Measurements from ENCODE around the gene STK32C.
"Not testable (repeated sequence)": the region's sequence is repeated elsewhere in the genome, so short reads cannot be mapped to it uniquely, and the experiment has no call there.

The STK32C gene

DNA sequence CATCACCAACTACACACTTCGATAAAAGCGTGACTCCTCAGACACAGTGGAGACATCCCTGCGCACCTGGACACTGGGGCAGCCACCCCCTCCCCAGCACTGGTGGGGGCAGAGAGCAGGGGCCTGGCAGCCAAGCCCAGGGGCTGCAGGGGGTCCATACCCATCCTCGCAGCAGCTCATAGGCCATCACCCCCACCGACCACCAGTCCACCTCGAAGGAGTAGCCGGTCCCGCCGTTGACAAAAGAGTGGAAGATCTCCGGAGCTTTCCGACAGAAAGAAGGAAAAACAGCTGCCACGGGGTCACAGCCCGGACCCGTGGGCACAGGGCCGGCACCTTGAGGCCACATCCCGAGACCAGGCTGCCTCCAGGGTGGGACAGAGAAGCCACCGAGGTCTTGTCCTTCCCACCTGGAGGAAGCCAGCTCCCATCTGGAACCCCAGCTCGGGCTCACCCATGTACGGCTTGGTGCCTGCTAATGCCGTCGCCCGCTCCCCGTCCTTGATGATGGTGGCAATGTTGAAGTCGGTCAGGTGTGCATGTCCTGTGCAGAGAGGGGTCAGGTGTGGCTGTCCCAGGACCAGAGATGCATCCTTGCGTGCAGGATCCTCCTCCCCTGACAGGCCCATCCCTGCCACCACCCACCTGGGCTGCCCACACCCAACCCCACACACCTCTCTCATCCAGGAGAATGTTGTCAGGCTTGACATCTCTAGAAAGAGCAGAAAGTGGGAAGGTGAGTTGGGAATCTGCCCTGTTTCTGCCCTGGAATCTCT lies 82.5 kb downstream of the STK32C start:
- Histone ChIP-seq H3K36me3 (ENCODE audit: insufficient read depth, low read length) (no peaks in the 10 kb centered on the region), H3K4me3 (no peak overlapping the region), H3K9me3 (ENCODE audit: low read depth, low read length) (no peaks in the 10 kb centered on the region), H3K9ac (ENCODE audit: insufficient read length) (no peak overlapping the region), H3K27ac (no peak overlapping the region)
- DNase-seq (ENCODE audit: low read depth, low spot score): no peak
- no peak for TF ChIP-seq EZH2 (IDR thresholded peaks at IDR 0.05)
- no peak for TF ChIP-seq FOXP2 (optimal IDR thresholded peaks at IDR 0.05; ENCODE audit: control extremely low read depth, extremely low read length, insufficient read depth)

DNA sequence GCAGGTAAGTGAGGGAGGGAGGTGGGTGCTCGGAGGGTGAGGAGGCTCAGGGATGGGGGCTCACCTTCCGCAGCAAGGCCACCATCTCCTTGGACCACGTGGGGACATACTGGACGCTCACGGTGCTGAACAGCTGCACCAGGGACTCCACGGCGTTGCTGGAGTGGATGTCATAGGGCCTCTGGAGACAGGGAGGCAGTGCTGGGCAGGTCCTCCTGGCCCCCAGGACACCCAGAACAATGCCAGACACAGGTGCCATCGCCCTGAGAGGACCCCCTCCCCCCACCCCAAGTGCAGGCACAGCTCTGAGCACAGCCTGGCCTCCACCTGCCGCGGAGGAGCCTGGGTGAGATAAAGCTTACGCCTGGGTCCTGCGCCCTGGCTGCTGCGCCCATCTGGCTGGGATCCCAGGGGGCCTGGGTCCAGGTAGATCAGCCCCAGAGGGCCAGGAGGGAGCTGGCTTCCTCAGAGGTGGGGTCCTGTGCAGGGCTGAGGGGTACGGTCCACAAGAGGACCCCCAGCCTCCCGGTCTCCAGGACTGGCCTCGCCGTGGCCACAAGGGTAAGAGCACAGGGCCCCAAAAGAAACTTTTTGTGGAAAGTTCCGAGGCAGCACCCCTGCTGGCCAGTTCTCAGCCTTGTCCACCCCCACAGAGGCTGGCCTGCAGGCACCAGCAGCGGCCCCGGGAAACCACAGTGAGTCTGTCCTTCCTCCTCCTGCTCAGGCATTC lies 83.2 kb downstream of the STK32C start:
- no peak overlapping the region for H3K27ac ChIP-seq
- H3K9ac ChIP-seq (ENCODE audit: insufficient read length): no peak overlapping the region
- H3K9me3 ChIP-seq (ENCODE audit: low read depth, low read length): no peaks in the 10 kb centered on the region
- no peaks in the 10 kb centered on the region for H3K36me3 ChIP-seq (ENCODE audit: insufficient read depth, low read length)
- no peak for DNase-seq (ENCODE audit: low read depth, low spot score)
- TF ChIP-seq POLR2AphosphoS5 (IDR thresholded peaks at IDR 0.05; ENCODE audit: borderline replicate concordance, low read depth, low read length) (no peak), FOXP2 (optimal IDR thresholded peaks at IDR 0.05; ENCODE audit: control extremely low read depth, extremely low read length, insufficient read depth) (no peak), EZH2 (IDR thresholded peaks at IDR 0.05) (no peak)
- H3K4me3 ChIP-seq: no peak overlapping the region

DNA sequence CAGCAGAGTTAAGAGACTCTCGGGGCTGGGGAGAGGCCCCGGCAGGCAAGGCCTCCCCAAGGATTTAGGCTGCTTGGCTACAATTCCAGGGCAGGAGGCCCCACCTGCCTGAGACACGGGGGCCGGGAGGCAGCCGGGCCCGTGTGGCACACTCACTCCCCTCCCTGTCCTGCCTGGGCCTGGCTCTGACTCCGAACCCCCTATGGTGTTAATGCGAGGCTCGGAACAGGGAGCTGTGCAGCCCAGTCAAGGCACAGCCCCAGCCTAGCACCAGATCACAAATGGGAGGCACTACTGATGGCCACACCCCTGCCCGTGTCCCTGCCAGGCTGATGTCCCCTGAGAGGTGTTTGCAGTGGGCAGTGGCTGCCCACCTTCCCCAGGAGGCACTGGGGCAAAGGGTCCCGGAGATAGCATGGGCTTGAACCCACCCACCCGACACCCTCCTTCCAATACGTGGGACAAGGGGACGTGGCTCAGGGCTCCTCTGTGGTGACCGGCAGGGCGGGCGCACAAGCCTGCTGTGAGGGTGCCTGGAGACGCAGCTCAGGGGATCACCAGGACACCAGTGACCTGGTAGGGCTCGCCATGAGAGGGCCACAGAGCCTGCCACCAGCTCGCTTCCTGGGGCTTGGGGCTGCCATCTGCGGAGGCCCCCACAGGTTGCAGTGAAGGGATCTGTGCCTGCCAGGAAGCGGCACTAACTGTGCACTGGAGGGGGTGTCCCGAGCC lies 84.0 kb downstream of the STK32C start:
- Histone ChIP-seq H3K4me3 (no peak overlapping the region), H3K36me3 (ENCODE audit: insufficient read depth, low read length) (no peaks in the 10 kb centered on the region), H3K9ac (ENCODE audit: insufficient read length) (no peak overlapping the region), H3K9me3 (ENCODE audit: low read depth, low read length) (no peaks in the 10 kb centered on the region), H3K27ac (no peak overlapping the region)
- no peak for DNase-seq (ENCODE audit: low read depth, low spot score)
- TF ChIP-seq POLR2AphosphoS5 (IDR thresholded peaks at IDR 0.05; ENCODE audit: borderline replicate concordance, low read depth, low read length): no peak
- no peak for TF ChIP-seq FOXP2 (optimal IDR thresholded peaks at IDR 0.05; ENCODE audit: control extremely low read depth, extremely low read length, insufficient read depth)
- TF ChIP-seq EZH2 (IDR thresholded peaks at IDR 0.05): no peak

DNA sequence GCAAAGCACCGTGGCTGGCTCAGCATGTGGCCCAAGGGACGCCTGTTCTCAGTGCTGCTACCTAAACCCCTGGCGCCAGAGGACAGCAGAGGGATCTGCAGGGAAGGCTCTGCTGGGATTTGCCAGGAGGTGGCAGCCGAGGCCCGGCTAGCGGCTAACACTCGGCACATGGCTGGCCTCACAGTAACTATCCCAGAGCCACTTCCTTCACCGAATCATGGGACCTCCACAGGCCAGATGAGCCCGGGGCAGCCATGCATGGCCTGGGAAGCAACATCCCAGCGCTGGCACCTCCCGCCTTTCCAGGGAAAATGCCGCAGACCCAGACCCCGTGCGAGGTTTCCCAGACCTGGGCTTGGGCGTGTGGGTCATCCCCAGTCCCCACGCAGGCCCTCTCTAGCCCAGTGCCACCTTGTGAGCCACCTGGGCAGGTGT lies 84.6 kb downstream of the STK32C start:
- H3K9ac ChIP-seq (ENCODE audit: insufficient read length): no peak overlapping the region
- TF ChIP-seq POLR2AphosphoS5 (IDR thresholded peaks at IDR 0.05; ENCODE audit: borderline replicate concordance, low read depth, low read length): no peak
- TF ChIP-seq EZH2 (IDR thresholded peaks at IDR 0.05): no peak
- TF ChIP-seq FOXP2 (optimal IDR thresholded peaks at IDR 0.05; ENCODE audit: control extremely low read depth, extremely low read length, insufficient read depth): no peak
- no peaks in the 10 kb centered on the region for H3K9me3 ChIP-seq (ENCODE audit: low read depth, low read length)
- H3K4me3 ChIP-seq: no peak overlapping the region
- H3K27ac ChIP-seq: no peak overlapping the region
- DNase-seq (ENCODE audit: low read depth, low spot score): no peak
- H3K36me3 ChIP-seq (ENCODE audit: insufficient read depth, low read length): no peaks in the 10 kb centered on the region

DNA sequence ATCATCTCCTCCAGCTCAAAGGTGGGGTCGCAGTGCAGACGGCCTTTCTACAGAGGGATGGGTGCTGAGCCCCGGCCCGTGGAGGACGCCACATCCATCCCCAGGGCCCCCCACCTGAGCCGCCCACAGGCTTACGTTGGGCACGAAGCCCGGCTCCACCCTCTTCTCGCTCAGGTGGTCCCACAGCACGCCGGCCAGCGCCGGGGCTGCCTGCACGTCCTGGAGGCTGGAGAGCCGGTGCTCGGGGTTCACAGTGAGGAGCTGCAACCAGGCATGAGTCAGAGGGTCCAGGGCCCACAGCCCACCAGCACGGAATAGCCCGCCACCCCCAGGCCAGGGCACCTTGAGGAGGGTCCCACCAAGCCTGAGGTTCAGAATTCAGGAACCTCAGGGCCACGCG lies 85.0 kb downstream of the STK32C start:
- H3K9ac ChIP-seq (ENCODE audit: insufficient read length): no peak overlapping the region
- no peaks in the 10 kb centered on the region for H3K9me3 ChIP-seq (ENCODE audit: low read depth, low read length)
- no peak overlapping the region for H3K27ac ChIP-seq
- no peak overlapping the region for H3K4me3 ChIP-seq
- TF ChIP-seq POLR2AphosphoS5 (IDR thresholded peaks at IDR 0.05; ENCODE audit: borderline replicate concordance, low read depth, low read length): no peak
- DNase-seq (ENCODE audit: low read depth, low spot score): no peak
- H3K36me3 ChIP-seq (ENCODE audit: insufficient read depth, low read length): no peaks in the 10 kb centered on the region

DNA sequence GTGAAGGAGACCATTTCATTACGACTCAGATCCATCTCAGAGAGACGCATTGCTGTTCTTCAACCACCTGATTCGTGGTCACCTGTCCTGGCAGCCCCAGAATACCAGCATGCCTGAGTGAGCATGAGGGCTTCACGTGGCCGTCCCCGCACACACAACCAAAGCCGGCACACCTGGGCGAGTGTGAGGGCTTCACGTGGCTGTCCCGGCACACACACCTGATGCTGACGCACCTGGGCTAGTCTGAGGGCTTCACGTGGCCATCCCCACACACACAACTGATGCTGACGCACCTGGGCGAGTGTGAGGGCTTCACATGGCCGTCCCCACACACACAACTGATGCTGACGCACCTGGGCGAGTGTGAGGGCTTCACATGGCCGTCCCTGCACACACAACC lies 86.8 kb downstream of the STK32C start:
- not testable (repeated sequence) for DNase-seq (ENCODE audit: low read depth, low spot score); H3K9ac ChIP-seq (ENCODE audit: insufficient read length); H3K9me3 ChIP-seq (ENCODE audit: low read depth, low read length); H3K4me3 ChIP-seq; H3K27ac ChIP-seq; H3K36me3 ChIP-seq (ENCODE audit: insufficient read depth, low read length)

DNA sequence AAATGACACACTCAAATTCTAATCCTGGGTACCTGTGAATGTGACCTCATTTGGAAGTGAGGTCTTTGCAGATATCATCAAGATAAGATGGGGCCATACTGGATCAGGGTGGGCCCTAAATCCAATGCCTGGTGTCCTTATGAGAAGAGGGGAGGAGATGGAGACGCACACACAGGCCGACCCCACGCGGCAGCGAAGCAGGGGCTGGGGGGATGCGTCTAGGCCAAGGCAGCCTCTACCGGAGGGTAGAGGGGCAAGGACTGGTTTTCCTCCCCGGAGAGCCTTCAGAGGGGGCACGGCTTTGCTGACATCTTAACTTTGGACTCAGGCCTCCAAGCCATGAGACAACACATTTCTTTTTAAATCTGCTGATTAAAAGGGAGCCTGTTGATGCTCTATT lies 87.7 kb downstream of the STK32C start:
- Histone ChIP-seq H3K9ac (ENCODE audit: insufficient read length) (no peak overlapping the region), H3K27ac (no peak overlapping the region), H3K4me3 (no peak overlapping the region), H3K36me3 (ENCODE audit: insufficient read depth, low read length) (no peaks in the 10 kb centered on the region), H3K9me3 (ENCODE audit: low read depth, low read length) (no peaks in the 10 kb centered on the region)
- no peak for DNase-seq (ENCODE audit: low read depth, low spot score)
- no peak for TF ChIP-seq EZH2 (IDR thresholded peaks at IDR 0.05)
- TF ChIP-seq POLR2AphosphoS5 (IDR thresholded peaks at IDR 0.05; ENCODE audit: borderline replicate concordance, low read depth, low read length): no peak
- TF ChIP-seq FOXP2 (optimal IDR thresholded peaks at IDR 0.05; ENCODE audit: control extremely low read depth, extremely low read length, insufficient read depth): no peak

DNA sequence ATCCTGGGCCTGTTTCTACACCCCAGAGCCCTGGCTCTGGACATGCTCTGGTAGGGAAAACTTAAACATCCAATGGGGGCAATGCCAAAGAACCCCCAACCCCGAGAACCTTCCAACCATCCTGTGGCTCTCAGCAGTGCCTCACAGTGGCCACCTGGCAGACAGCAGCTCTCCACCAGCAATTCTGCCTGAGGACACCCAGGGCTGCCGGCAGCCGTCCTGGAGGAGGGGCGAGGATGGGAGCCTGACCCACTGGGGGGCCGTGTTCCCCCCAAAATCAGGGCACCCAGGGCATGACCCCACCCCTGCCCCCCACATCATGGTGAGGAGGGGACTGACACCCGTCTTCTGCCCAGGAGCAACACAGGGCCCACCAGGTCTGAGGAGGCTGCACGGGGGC lies 88.3 kb downstream of the STK32C start:
- Histone ChIP-seq H3K4me3 (no peak overlapping the region), H3K9ac (ENCODE audit: insufficient read length) (no peak overlapping the region), H3K9me3 (ENCODE audit: low read depth, low read length) (no peaks in the 10 kb centered on the region), H3K27ac (no peak overlapping the region), H3K36me3 (ENCODE audit: insufficient read depth, low read length) (no peaks in the 10 kb centered on the region)
- DNase-seq (ENCODE audit: low read depth, low spot score): no peak
- no peak for TF ChIP-seq POLR2AphosphoS5 (IDR thresholded peaks at IDR 0.05; ENCODE audit: borderline replicate concordance, low read depth, low read length)
- TF ChIP-seq FOXP2 (optimal IDR thresholded peaks at IDR 0.05; ENCODE audit: control extremely low read depth, extremely low read length, insufficient read depth): no peak
- TF ChIP-seq EZH2 (IDR thresholded peaks at IDR 0.05): no peak

DNA sequence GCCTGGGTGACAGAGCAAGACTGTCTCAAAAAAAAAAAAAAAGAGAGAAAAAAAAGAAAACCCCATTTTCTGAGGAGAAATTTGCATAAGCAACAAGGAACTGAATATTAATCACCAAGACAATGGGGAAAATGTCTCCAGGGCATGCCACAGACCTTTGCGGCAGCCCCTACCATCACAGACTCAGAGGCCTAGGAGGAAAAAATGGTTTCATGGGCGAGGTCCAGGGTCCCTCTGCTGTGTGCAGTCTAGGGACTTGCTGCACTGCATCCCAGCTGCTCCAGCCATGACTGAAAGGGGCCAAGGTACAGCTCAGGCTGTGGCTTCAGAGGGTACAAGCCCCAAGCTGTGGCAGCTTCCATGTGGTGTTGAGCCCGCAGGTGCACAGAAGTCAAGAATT lies 91.3 kb downstream of the STK32C start:
- H3K4me3 ChIP-seq; H3K9ac ChIP-seq (ENCODE audit: insufficient read length); H3K9me3 ChIP-seq (ENCODE audit: low read depth, low read length); H3K36me3 ChIP-seq (ENCODE audit: insufficient read depth, low read length); DNase-seq (ENCODE audit: low read depth, low spot score); H3K27ac ChIP-seq: not testable (repeated sequence)

Data from SK-N-MC (cell line).